ENCODE data around the gene UPF1. TPM values are rescaled to one million over a fixed set of nuclear protein-coding genes. Genes with fewer than 3 reads are reported as not detected.

UPF1 gene
- total RNA-seq, 2 experiments from 2014 or later = 98.4 to 98.7 TPM

- CTCF ChIA-PET = interaction anchor here (1.5 kb wide), 1 partner anchor 13 kb away, joined by 4 read pairs; no protein-coding TSS in a partner anchor
- peak overlapping the region; percentile 28 for H3K27ac Mint-ChIP-seq
- H3K36me3 Mint-ChIP-seq = peaks cover 36% of the 10 kb centered on the region
Observed at GRCh38 chr19:18860302-18860700, 28.5 kb downstream of the UPF1 start.

GRCh38 chr19:18860725-18861124 lies 29.0 kb downstream of the UPF1 start:
- H3K4me1 Mint-ChIP-seq = peaks cover 3% of the 10 kb centered on the region
- CTCF ChIA-PET = interaction anchor here (1.5 kb wide), 1 partner anchor 14 kb away, joined by 4 read pairs; no protein-coding TSS in a partner anchor
- peak overlapping the region; percentile 28 for H3K27ac Mint-ChIP-seq
- no peaks in the 10 kb centered on the region for H3K27me3 Mint-ChIP-seq
- no peaks in the 10 kb centered on the region for H3K9me3 Mint-ChIP-seq (ENCODE audit: low read depth)
- DNase-seq (no peak), ATAC-seq (no peak)
- no peak overlapping the region for H3K4me3 Mint-ChIP-seq
- H3K36me3 Mint-ChIP-seq = peaks cover 36% of the 10 kb centered on the region

More at GRCh38 chr19:18860302-18860700, 28.5 kb downstream of the UPF1 start:
- Mint-ChIP-seq H3K9me3 (ENCODE audit: low read depth) (no peaks in the 10 kb centered on the region), H3K27me3 (no peaks in the 10 kb centered on the region), H3K4me1 (peaks cover 3% of the 10 kb centered on the region), H3K4me3 (no peak overlapping the region)
- no peak for DNase-seq
- no peak for ATAC-seq

DNA sequence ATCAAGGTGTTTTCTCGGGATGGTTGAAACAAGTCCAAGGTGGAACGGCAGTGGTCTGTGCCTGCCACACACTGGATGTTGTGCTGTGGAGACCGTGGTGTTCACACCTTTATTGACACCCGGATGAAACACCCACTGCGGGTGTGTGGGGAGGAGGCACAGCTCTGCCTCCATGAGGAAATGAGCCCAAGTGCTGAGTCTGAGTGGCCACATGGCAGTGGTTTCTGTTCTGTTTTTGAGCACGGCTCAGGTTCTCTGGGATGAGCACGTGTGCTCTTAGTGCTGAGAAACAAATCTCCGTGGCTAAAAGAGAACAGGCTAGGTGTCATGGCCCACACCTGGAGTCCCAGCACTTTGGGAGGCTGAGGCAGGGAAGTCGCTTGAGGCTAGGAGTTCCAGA lies 29.5 kb downstream of the UPF1 start:
- Mint-ChIP-seq H3K27ac (no peak overlapping the region), H3K4me1 (peaks cover 3% of the 10 kb centered on the region), H3K27me3 (no peaks in the 10 kb centered on the region), H3K36me3 (peaks cover 35% of the 10 kb centered on the region), H3K9me3 (ENCODE audit: low read depth) (no peaks in the 10 kb centered on the region), H3K4me3 (no peak overlapping the region)
- ATAC-seq (peak; percentile 29), DNase-seq (no peak)
- CTCF ChIA-PET = interaction anchor here (1.5 kb wide), 1 partner anchor 14 kb away, joined by 4 read pairs; no protein-coding TSS in a partner anchor

DNA sequence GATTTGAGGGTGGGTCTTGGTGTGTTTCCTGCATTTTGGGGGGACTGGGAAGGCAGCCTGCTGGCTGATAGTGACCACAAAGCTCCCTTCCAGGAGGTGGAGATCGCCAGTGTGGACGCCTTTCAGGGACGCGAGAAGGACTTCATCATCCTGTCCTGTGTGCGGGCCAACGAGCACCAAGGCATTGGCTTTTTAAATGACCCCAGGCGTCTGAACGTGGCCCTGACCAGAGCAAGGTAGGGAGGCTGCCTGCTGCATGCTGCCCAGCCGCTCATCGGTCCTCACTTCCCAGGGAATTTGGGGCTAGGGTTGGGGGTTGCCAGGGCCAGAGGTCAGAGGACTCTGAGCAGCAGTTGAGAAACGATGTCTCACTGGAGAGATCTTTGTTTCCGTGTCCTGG lies 30.2 kb downstream of the UPF1 start:
- CTCF ChIA-PET = interaction anchor here (1.4 kb wide), 1 partner anchor 15 kb away, joined by 3 read pairs; no protein-coding TSS in a partner anchor
- Mint-ChIP-seq H3K4me1 (peaks cover 3% of the 10 kb centered on the region), H3K27me3 (no peaks in the 10 kb centered on the region), H3K4me3 (no peak overlapping the region), H3K36me3 (peaks cover 30% of the 10 kb centered on the region), H3K9me3 (ENCODE audit: low read depth) (no peaks in the 10 kb centered on the region), H3K27ac (no peak overlapping the region)
- ATAC-seq (no peak), DNase-seq (no peak)

DNA sequence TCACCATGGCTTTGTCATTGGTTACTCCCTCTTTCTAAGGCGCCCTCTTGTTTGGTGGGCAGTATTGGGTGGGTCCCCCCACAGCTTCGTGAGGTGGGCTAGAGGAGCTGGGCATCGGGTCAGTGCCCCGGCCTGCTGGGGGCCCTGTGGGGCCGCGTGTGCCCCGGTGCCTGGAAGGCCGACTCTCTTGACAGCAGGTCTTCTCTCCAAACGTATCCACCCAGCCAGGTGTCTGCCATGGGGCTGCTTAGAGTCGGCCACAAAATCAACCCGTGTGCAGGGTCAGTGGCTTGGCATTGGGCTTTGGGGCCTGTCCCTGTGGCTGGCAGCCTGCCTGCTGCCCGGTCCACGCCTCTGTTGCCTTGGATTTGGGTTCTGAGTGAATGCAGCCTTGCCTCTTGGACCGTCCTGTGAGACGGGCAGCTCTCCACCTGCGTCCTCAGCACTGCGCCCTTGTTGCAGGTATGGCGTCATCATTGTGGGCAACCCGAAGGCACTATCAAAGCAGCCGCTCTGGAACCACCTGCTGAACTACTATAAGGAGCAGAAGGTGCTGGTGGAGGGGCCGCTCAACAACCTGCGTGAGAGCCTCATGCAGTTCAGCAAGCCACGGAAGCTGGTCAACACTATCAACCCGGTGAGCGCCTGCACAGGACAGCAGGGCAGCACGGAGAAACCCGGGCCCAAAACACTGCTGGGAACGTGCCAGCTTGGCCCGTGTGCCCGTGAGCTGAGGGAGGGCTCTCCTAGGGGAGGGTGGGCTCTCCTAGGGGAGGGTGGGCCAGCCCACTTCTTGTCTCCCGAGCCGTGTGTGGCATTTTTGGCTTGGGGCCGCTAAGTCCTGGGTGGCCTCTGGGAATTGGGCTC lies 31.4 kb downstream of the UPF1 start:
- peaks cover 3% of the 10 kb centered on the region for H3K4me1 Mint-ChIP-seq
- H3K36me3 Mint-ChIP-seq = peaks cover 32% of the 10 kb centered on the region
- H3K27me3 Mint-ChIP-seq = no peaks in the 10 kb centered on the region
- no peak overlapping the region for H3K4me3 Mint-ChIP-seq
- ATAC-seq (no peak), DNase-seq (no peak)
- no peak overlapping the region for H3K27ac Mint-ChIP-seq
- CTCF ChIA-PET = interaction anchor here (1.4 to 2.6 kb wide), 2 partner anchors 15 to 16 kb away, joined by 3 to 12 read pairs; no protein-coding TSS in a partner anchor
- H3K9me3 Mint-ChIP-seq (ENCODE audit: low read depth) = no peaks in the 10 kb centered on the region

DNA sequence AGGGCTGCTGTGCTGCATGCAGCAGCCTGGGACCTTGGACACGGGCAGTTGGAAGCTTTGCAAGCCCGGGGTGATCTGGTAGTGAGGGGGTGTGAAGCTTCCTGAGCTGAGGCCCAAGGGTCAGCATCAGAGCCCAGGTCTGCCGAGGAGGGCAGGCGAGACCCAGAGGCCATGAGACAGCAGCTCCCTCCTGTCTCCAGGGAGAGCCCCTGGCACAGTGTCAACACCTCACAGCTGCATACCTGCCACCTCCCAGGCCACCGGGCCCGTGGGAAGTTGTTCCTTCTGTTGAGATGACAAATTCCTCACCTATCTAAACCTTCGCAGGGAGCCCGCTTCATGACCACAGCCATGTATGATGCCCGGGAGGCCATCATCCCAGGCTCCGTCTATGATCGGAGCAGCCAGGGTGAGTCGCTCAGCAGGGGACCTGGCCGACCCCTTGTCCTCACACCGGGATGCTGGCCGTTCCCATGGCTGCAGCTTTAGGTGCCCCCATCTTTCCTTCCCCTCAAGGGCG lies 32.1 kb downstream of the UPF1 start:
- Mint-ChIP-seq H3K4me3 (no peak overlapping the region), H3K36me3 (peaks cover 32% of the 10 kb centered on the region), H3K27ac (no peak overlapping the region), H3K27me3 (no peaks in the 10 kb centered on the region), H3K9me3 (ENCODE audit: low read depth) (no peaks in the 10 kb centered on the region), H3K4me1 (peaks cover 3% of the 10 kb centered on the region)
- DNase-seq (no peak), ATAC-seq (no peak)
- CTCF ChIA-PET = interaction anchor here (1.0 to 2.6 kb wide), 2 partner anchors 16 to 265 kb away, joined by 3 to 12 read pairs; no protein-coding TSS in a partner anchor

DNA sequence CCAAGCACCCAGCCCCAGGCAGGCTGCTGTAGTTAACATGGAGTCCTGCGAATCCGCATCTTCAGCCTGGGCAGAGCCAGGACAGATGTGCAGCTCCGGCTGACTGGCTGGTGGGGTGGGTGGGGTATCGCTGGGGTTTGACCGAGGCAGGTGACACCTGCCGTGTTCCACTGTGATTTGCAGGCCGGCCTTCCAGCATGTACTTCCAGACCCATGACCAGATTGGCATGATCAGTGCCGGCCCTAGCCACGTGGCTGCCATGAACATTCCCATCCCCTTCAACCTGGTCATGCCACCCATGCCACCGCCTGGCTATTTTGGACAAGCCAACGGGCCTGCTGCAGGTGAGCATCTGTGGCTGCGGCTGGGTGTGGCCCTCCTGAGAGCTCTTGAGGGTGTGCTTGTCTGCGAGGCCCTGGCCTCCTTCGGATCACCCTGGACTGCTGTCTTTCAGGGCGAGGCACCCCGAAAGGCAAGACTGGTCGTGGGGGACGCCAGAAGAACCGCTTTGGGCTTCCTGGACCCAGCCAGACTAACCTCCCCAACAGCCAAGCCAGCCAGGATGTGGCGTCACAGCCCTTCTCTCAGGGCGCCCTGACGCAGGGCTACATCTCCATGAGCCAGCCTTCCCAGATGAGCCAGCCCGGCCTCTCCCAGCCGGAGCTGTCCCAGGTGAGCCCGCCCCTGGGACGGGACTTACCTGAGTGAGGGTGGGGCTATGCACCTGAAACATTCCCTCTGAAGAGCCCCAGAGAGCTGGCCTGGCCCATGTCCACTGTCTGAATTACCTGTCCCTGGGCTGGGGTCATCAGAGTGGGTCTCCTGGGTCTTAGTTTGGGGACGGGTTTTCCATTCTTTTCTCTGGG lies 33.6 kb downstream of the UPF1 start:
- ATAC-seq (no peak), DNase-seq (no peak)
- Mint-ChIP-seq H3K9me3 (ENCODE audit: low read depth) (no peaks in the 10 kb centered on the region), H3K4me3 (no peak overlapping the region), H3K27me3 (no peaks in the 10 kb centered on the region), H3K27ac (no peak overlapping the region), H3K36me3 (peaks cover 32% of the 10 kb centered on the region), H3K4me1 (peaks cover 3% of the 10 kb centered on the region)
- CTCF ChIA-PET = interaction anchor here (0.5 to 2.6 kb wide), 8 partner anchors 10 to 519 kb away, joined by 3 to 12 read pairs (median 4); partner anchors contain the start of gene REX1BD

DNA sequence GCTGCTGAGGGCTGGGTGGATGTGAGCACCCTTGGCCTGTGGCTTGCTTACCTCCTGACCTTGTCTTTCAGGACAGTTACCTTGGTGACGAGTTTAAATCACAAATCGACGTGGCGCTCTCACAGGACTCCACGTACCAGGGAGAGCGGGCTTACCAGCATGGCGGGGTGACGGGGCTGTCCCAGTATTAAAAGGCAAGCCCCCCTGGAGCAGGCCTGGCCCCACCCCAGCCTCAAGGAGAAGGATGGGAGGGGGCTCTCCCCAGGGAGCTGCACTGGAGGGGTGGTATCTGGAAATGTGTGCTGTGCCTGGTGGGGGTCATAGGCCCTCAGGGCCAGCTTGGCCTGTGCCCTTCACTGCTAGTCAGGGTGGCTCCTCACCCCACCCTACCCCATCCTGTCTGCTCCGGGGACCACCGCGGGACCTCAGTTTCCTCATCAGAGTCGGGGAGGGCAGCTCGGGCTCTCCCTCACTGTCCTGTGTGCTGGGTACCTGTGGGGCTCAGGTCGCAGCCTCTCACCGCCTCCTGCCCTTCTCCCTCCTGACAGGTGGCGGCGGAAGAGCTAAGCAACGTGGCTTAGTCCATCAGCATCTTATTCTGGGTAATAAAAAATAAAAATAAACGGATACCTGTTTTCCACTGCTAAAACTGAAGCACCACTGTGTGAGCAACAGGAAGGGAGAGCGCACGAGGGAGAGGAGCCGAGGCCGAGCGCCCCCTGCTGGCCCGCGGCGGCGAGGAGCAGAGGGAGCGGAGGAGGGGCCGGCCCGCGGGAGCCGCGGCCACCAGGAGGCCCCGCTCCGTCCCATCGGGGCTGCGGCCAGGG lies 34.4 kb downstream of the UPF1 start:
- Mint-ChIP-seq H3K4me1 (no peaks in the 10 kb centered on the region), H3K27ac (no peak overlapping the region), H3K4me3 (no peak overlapping the region), H3K36me3 (peaks cover 26% of the 10 kb centered on the region), H3K27me3 (peaks cover 4% of the 10 kb centered on the region), H3K9me3 (ENCODE audit: low read depth) (no peaks in the 10 kb centered on the region)
- CTCF ChIA-PET = interaction anchor here (0.5 to 2.6 kb wide), 8 partner anchors 9 to 415 kb away, joined by 3 to 12 read pairs (median 4); partner anchors contain the start of gene REX1BD
- peak; percentile 64 for DNase-seq
- peak; percentile 84 for ATAC-seq

DNA sequence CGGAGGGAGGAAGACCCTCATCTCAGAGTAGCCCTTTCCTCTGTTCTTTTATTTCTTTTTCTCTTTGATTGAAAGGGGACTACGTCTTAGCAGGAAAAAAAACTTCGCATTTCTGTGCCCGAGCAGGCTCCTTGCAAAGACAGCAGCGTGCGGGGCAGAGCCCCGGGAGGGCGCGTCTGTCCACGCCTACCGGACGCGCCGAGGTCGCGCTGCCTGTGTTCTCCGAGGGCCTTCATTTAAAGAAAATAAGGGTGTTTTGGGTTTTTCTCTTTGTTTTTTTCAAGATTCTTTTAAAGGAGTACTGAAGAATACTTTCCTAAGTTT lies 35.0 kb downstream of the UPF1 start:
- H3K4me3 Mint-ChIP-seq = no peak overlapping the region
- H3K9me3 Mint-ChIP-seq (ENCODE audit: low read depth) = no peaks in the 10 kb centered on the region
- peaks cover 7% of the 10 kb centered on the region for H3K27me3 Mint-ChIP-seq
- no peak for ATAC-seq
- no peak for DNase-seq
- CTCF ChIA-PET = interaction anchor here (1.1 to 2.1 kb wide), 4 partner anchors 19 to 278 kb away, joined by 4 to 6 read pairs (median 5); partner anchors contain the start of genes REX1BD and UPF1
- H3K36me3 Mint-ChIP-seq = peaks cover 23% of the 10 kb centered on the region
- no peak overlapping the region for H3K27ac Mint-ChIP-seq
- no peaks in the 10 kb centered on the region for H3K4me1 Mint-ChIP-seq

GRCh38 chr19:18867199-18867598 lies 35.4 kb downstream of the UPF1 start:
- Mint-ChIP-seq H3K4me3 (no peak overlapping the region), H3K4me1 (no peaks in the 10 kb centered on the region)

DNA sequence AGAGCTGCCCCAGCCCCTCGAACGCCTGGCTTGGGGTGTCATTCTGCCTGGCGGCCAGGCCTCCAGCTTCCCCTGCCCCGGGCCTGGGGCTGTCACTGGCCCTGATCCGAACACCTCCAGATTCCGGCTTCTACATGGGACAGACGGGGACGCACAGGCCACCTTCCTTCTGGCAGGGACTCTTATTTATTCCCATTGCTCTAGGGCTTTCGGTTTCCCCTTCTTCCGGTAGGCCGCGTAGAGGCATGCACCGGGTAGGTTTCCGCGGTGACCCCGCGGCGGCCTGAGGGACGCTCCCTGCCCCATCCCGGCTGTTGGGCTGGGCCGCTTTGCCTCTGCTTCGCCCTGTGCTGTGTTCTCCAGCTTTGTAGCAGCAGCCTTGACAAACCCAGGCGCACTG lies 36.0 kb downstream of the UPF1 start:
- Mint-ChIP-seq H3K4me1 (no peaks in the 10 kb centered on the region), H3K27me3 (peaks cover 9% of the 10 kb centered on the region), H3K9me3 (ENCODE audit: low read depth) (no peaks in the 10 kb centered on the region), H3K36me3 (peaks cover 17% of the 10 kb centered on the region), H3K4me3 (no peak overlapping the region), H3K27ac (no peak overlapping the region)
- no peak for DNase-seq
- CTCF ChIA-PET = interaction anchor here (0.9 to 2.1 kb wide), 3 partner anchors 10 to 36 kb away, joined by 3 to 6 read pairs (median 6); partner anchors contain the start of gene UPF1
- no peak for ATAC-seq

More at GRCh38 chr19:18867199-18867598, 35.4 kb downstream of the UPF1 start:
- DNase-seq (no peak), ATAC-seq (no peak)
- Mint-ChIP-seq H3K27ac (no peak overlapping the region), H3K36me3 (peaks cover 20% of the 10 kb centered on the region), H3K9me3 (ENCODE audit: low read depth) (no peaks in the 10 kb centered on the region), H3K27me3 (peaks cover 9% of the 10 kb centered on the region)
- CTCF ChIA-PET = interaction anchor here (0.9 to 2.1 kb wide), 3 partner anchors 10 to 36 kb away, joined by 3 to 6 read pairs (median 6); partner anchors contain the start of gene UPF1

GRCh38 chr19:18868380-18869022 lies 36.7 kb downstream of the UPF1 start:
- DNase-seq (no peak), ATAC-seq (no peak)
- CTCF ChIA-PET = no interaction called here
- Mint-ChIP-seq H3K27me3 (peaks cover 9% of the 10 kb centered on the region), H3K4me1 (no peaks in the 10 kb centered on the region), H3K4me3 (no peak overlapping the region), H3K9me3 (ENCODE audit: low read depth) (no peaks in the 10 kb centered on the region), H3K27ac (no peak overlapping the region), H3K36me3 (peaks cover 17% of the 10 kb centered on the region)

All from activated CD8-positive, alpha-beta memory T cell treated with anti-CD3 and anti-CD28 coated beads, Interleukin-2, amount 10 ng/mL, durations not matched to agents 7 days and 5 days (primary cell).